Activated T-cell treated with anti-CD3 and anti-CD28 coated beads for 48 hours (primary cell): ENCODE results near the gene TFAP2A.
A peak's percentile ranks its signal among the peaks of the same experiment; 100 is the strongest.

Source experiments
- DNase-seq: peaks from one replicate; pipeline ENCODE4 v3.0.0-alpha.2; 2020; ENCODE audit warnings: low read depth

The TFAP2A gene

DNA sequence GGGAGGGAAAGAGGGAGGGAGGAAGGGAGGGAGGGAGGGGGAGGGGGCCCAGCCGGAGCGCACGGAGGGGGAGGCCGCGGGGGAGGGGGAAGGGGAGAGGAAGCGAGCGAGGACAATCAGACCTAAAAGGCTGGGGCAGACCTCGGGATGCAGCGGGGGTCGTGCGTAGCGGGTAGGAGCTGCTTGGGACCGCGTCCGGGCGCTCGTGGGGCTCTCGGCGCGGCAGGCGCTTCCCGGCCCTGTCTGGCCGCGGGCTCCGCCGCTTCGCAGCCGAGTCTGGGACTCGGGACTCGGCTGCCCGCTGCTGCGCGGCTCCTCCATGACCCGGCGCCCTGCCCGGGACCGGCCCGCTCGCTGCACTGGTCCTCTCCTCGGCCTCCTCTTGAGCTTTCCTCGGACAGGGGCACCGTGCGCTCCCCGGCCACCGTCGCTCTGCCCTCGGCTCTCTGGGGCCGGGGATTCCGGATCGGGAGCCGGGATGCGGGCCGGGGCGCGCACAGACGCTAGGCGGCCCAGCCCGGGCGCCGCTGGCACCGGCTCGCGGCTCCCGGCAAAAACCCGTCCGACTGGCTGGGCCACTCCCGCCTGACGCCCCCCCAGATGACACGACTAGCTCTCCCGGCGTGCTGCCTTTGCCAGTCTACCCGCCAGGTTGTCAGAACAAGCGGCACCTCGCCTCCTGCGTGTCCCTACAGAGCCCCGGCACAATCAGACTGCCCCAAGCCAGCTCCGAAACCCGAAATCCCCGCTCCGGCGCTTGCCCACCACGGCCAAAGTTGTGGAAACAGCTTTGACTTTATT lies 2.2 kb downstream of the TFAP2A start:
- no peak for DNase-seq

DNA sequence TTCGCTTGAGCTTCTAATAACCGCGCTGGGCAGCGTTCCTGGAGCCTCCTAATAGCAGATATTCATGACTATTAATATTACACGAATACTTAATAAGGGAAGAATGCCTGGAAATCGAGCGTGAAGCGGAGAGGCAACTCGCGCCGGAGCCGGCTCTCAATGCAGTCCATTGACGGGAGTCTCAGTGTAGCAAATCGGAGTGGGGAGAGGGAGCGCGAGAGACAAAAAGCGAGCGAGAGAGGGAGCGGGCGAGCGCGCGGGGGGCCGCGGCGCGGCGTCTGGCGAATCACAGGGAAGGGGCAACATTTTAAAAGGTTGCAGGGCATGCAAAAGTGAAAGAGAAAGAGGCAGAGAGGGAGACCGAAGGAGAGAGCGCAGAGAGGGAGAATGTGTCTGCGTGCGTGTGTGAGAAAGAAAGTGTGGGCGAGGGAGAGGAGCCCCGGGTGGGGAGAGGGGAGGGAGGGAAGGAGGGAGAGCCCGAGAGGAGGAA lies 2.9 kb downstream of the TFAP2A start:
- no peak for DNase-seq

DNA sequence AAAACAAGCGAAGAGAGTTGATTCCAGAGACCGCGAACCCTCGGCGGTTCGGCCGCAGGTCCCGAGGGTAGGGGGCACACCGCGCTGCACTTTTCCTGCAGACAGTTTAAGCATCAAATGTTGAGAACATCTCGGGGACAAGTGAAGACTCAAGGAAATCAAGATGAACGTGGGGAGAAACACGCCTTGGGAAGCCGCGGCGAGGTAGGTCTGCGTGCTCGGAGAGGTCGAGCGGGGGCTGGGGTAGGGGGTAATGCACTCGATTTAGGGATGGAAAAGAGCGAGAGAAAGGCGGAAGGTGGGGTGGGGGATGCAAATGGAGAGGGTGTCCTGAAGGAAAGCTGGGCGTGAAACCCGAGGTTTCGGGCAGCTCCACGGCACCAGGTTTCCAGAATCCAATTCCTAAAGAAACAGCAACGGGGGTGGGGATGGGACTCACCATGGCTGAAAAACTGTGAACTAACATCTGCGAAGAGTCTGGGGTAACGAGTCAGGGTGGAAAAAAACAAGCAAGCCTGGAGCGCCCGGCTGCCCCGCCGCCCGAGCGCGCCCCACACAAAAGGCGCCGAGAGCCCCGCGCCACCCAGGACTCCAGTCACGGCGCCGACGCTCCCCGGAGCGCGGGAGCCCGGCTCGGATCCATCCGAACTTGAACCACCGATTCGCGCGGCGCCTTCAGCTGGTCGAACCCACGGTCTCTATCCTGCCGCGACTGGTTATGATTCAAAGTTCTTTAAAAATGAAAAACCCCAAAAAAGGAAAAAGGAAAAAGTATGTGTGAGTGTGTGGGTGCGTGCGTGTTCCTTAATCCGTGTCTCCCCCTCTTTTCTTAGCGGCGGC lies 3.5 kb downstream of the TFAP2A start:
- DNase-seq = no peak

DNA sequence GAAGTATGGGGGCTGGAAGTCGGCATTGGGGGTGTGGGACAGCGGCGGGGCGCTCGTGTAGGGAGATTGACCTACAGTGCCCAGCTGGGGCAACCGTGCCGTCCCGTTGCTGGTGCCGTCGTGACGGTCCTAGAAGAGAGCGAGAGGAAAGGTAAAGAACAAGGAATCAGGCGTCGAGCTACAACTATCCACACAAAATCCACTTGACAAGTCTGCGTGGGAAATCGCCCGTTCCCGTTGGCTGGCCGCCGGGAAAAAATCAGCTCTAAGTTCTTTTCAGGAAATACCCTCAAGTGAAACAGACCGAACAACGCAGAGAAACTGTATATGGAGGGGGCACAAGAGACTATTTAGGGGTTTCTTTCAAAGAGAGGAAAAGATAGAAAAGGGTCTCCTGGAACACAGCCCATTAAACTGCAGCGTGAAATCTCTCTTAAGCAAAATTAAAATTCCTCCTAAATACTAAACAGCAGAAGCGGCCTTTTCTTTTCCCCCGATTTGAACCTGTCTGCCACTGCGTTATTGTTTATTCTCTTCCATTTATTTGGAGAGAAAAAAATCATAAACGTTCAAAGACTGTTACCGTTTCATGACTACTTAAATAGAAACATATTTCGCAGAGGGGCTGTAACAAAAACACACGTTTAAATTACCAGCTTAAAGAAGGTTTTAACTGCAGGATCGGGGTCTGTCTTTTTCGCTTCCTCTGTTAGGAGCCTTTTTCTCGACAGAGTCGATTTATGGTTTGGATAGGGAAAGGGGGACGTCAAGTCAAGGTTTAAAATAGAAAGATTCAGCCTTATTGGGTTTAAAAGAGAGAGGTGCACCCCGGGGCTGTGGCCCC lies 4.4 kb downstream of the TFAP2A start:
- DNase-seq = no peak

DNA sequence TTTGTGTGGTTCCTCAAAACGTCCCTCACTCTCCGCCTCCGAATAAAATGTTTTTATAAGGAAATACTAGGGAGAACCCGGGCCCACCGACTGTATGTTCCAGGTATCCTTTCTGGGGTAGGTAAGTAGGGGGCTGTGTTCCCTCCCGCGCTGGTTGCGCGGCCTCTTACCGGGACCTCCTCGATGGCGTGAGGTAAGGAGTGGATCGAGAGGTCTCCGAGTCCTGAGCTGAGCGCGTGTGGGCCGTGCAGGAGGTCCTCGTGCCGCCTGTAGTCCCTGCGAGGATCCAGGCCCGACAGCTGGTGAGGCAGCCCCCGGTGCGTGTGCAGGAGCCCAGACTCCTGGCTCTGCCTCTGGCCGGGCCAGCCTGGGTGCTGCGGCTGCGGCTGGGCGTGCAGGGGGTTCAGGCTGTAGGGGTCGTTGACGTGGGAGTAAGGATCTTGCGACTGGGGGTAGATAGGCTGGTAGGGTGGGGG lies 5.1 kb downstream of the TFAP2A start:
- DNase-seq = no peak

DNA sequence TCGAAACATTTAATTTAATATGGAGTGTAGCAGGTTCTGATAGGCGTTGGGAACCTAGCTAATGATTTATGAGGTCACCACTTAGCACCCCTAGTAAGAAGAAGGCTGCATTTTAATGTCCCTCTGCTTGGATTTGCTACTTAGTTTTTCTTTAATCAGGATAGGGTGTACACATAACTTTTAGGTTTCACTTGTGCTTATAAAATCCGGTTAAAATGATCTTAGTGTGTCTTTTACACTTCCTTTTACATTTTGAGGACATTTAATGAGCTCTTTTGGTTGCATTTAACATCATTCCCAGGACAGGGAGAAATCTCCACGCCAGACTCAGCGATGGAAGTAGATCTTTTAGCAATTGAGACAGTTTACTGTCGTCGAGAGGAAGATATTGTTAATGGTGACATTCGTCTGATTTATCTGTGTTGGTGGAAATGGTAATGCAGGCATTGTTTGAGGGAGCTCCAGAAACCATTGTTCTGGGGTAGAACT lies 5.6 kb downstream of the TFAP2A start:
- DNase-seq = no peak

DNA sequence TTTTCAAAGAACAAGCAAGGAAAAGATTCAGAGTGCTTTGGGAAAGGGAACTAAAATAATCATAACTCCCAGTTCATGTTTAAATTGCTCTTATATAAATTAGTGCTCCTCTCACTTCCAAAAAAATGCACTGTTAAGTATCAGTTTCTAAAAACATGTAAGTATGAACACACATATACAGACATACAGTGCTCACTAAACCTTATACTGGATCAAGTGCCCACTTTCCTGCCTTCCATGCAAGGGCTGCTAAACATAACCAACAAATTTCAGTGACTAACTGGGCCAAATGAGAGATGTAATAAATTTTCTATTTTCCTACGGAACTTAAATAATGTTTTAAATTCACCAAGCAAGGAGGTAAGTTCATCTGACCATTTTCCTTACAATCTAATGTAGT lies 6.4 kb downstream of the TFAP2A start:
- DNase-seq = no peak

DNA sequence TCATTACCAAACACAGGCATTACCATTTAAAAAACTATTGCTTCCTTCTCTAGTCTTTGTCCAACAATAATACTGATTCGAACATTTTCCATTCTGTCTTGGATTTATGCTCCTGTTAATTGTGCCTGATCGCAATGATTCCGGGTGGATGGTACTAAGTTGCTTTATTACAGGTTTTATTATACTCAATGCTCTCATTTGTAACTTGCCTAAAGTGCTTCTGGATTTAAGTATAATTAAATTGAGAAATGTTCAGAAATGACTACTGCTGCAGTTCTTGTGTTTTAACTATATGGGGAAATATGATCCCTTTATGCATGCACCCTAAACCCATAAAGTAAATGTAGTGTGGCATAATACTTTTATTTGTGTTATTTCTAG lies 7.2 kb downstream of the TFAP2A start:
- DNase-seq = no peak

DNA sequence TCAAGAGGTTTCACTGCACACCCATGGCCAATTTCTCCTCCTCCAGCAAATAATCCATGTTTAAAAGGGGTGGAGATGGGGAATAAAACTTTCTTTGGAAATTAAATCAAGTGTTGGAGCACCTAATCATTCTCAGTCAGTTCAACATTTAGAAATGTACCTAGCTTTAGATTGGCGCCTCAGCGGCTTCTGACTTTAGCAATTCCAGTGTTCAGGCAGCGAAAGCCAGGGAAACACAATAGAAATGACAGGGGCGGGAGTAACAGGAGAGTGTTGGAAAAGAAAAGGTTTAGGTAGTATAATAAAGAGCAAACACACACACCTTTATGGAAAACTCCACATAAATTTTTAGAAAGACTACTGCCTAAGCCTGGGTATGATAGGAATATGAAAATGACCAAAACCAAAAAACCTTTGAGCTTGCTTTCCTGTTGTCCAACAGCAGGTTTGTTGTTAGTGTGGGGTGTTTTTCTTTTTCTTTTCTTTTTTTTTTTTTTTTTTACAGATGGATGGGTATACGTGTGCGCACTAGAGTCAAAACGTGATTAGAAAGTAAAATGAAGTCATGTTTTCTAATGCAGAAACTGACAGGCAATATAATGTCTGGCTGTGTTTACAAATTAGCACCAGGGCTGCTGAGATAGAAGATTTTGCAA lies 7.7 kb downstream of the TFAP2A start:
- DNase-seq = no peak

DNA sequence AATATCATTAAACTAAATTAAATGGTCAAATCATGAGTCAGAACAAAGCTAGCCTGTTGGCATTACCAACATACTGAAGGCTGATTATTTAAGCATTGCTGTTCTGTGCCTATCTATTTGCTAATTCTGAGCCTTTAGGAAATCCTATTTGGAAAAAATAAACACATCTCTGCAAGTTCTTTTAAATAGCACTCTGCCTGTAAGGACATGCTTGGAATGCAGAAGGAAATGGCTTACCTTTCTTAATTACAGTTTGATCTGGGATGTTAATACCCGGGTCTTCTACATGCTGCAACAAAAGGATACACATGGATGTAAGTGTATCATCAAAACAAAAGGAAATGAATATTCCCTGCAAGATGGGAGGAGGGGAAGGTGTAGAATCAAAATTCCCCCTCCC lies 8.3 kb downstream of the TFAP2A start:
- DNase-seq = no peak

DNA sequence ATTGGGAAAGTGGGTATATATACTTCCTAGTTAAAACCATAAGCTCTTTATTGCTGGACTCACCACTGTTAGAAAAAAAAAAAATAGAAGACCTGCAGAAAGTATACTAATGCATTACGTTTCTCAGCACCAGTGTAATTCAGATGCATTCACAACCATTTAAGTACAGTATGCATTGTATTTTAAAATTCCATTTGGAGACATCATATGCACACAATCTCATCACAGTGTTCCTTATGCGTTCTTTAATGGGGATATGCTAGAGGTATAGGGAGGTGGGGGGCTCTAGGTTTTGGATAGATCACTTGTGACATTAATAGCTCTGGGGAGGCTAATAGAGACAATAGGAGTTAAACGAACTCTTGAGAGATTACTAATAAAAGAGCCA lies 9.4 kb downstream of the TFAP2A start:
- no peak for DNase-seq

DNA sequence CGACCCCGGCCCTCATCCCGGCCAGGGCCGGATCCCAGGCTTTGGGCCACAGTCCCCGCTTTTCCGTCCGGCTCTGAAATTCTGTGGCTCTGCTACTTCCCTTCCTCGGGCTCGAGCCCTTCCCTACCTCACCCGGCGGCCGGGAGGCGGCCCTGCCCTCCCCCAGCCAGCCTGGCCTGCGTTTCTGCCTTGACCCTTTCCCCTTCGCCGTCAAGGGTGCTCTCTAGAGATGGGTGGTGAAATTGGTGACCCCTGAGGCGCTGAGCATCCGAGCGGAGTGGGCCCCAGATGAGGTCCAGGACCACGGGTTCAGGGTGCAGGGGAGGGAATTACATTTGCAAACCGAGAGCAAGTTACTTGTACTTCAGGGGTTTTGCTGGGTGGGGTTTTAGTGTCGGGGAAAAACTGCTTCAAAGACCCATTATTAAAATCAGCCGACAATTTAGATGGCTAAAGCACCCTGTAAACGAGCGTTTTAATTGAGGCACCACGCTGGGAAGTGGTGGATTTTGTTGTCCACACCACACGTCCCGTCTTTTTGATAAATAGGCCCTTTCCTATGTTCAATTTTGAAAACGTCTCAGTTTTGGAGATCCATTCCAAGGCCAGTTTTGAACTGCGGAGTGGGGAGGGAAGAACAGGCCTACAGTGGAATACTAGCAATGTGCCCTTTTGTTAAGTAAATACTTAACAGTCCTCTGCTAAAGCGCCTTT lies 9.9 kb downstream of the TFAP2A start:
- no peak for DNase-seq

DNA sequence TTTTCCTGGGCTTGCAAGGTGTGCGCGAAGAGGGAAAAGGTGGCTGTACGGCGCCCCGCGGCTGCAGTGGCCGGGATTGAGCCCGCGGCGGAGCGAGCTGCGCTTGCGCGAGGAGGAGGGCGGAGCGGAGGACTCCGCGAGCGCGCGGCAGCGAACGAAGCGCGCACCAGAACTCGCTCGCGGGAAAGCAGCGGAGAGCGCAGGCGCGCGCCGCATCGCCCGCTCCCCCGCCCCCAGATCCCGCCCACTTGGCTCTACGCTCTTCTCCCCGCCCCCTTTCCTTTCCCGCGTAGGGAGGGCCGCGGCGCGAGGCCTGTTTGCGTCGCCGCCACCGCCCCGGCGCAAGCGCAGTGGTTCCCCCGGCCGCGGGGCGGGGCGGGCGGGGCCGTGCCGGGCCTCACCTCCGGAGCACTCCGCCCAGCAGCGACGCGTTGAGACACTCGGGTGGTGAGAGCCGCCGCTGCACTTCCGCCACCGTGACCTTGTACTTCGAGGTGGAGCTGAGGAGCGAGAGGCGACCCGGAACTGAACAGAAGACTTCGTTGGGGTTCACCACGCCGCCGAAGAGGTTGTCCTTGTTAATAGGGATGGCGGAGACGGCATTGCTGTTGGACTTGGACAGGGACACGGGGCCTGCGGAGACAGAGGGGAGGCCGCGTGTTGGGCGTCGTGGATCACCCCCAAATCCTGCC lies 10.6 kb downstream of the TFAP2A start:
- peak; percentile 90 for DNase-seq

DNA sequence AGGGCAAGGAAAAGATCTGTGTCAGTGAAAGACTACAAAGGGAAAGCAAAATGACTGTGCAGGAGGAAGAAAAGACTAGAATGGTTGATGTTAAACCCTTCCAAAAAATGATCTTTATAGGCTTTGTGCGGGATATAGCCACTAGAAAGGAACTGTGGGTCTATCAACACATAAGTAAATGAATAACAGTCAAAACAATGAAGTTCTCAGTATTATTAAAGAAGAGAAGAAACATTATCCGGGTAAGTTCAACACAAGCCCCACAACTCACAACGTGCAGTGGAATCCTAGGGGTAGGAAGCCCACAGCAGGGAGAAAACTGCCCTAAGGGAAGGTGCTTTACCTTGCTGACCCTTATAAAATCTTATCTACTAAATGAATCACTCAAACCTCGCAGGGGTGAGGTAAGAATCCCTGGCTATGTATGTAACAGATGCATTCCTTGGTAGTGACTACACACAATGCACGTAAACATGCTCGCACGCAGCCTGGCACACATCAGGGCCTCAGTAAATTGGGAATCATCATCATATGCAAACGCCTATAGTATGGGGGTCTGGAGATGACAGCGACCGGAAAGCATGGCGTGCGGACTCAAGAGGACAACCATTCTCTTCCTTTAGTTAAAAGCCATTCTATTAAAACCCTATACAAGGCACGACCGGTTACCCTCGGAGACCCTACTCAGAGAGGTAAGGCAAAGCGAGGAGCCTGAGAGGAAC lies 11.3 kb downstream of the TFAP2A start:
- DNase-seq = no peak

DNA sequence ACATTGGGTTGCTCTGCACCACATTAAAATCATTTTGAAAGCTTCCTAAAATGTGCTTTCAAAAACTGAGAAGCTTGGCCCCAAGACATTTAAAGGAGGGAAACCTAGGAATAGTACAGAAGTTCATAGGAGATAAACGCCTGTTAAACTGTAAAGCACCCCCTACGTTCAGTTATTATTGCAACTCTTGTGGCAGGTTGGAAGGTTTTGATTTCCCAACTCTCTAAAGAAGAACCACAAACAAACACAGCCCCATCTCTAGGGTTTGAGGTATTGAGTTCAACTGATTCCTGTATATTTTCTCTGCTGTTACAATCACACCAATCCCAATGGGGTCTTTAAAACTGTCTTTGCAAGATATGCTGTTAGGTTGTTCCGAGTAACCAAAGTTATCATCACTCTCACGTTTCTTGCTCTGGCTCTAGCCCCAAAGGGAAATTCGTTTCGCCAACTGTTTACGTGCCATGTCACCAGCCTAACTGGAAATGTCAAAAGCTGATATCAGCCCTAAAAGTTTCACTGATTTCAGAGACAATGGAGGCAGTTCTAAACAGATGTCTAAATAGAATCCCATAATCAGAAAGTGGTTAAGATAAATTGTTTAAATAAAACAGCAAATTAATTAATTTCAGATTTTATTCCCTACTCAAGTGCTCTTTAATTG lies 12.1 kb downstream of the TFAP2A start:
- no peak for DNase-seq

DNA sequence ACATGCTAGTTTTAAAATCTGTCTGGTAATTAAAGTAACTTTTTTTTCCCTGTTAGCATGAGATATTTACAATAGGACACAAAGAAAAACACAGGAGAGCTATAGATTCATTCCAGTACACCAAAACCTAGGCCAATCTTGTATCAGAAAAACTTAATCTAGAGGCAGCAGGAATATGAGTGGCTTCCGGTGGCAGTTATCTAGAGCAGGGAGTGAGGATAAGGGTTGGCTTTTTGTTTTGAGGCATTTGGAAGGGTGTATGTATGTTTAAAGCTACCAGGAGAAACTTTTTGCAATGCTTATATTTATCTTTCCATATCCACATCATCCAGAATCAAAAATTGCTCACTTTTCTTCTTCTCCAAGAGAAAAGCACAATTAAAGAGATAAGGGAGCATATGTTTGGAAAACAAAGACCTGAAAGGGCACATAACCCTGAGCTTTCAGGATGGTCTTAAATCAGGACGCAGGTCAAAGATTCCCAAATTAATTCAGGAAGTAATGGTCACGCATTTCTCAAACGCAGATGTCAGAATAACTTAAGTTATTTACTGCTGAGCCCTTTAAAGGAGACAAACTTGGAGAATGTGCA lies 13.1 kb downstream of the TFAP2A start:
- no peak for DNase-seq

DNA sequence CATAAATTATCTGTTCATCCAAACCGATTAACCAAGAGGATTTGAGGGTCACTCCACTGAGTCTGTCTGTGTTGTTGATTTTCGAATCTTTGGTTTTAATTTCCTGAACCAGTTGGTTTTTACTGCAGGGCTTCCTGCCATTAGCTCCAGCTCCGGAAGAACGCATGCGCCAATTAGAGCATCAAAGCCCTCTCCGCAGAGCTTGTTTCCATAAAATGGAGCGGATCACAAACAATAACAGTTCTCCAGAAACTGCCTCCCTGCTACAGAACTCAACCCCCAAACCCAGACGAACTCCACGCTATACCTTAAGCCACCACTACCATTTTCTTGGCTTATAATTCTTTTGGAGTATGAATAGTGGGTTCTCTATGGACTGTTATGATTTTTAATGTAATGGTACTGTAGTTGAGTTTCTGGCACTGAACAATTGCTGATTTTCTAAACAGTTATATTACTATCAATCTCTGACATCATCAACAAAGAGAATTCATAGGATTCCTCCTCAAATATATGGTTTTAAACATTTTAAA lies 13.8 kb downstream of the TFAP2A start:
- no peak for DNase-seq

DNA sequence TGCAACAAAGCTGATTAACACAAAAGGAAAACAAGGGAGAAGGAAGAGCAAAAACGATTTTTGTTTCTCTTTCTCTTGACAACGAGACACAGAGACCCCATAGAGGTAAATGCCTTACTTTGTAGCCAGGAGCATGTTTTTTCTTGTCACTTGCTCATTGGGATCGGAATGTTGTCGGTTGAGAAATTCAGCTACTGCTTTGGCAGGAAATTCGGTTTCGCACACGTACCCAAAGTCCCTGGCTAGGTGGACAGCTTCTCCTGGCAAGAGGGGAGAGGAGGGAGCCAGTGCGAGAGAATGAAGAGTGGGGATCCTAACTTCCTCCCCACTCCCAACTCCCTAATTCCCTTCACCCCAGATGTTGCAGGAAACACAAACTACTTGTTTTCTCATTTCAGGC lies 14.5 kb downstream of the TFAP2A start:
- DNase-seq = no peak
